CD14-positive monocyte (primary cell): ENCODE results near the gene PAPPA. TPM values are rescaled to one million over a fixed set of nuclear protein-coding genes. Genes with fewer than 3 reads are reported as not detected.

Experiments
- DNase-seq, 3 donors: peaks; one replicate each; pipeline ENCODE4 v3.0.0-alpha.2; 2011 to 2022
- H2AFZ ChIP-seq: 2 replicates; pipeline ENCODE4 v1.6.0; 2012; ENCODE audit warnings: mild to moderate bottlenecking, low read depth, low read length, inconsistent platforms; ENCODE audit not compliant: insufficient read depth, poor library complexity, severe bottlenecking
- H3K27ac ChIP-seq, 2 donors: 1 replicate in 1 of 2; 2 replicates in 1 of 2; pipeline ENCODE4 v1.5.1; 2012 to 2013; ENCODE audit warnings: low read length in 2 of 2, control low read depth in 1 of 2, inconsistent platforms in 1 of 2, low read depth in 1 of 2, mild to moderate bottlenecking in 1 of 2
- H3K27me3 ChIP-seq, 2 donors: one replicate each; pipeline versions ENCODE4 v1.6.0 to v1.6.1; 2011 to 2013; ENCODE audit warnings: low read length in 2 of 2; ENCODE audit not compliant: control insufficient read depth in 2 of 2, insufficient read depth in 2 of 2
- H3K36me3 ChIP-seq, 2 donors: replicated peaks in 1 of 2; 1 replicate in 1 of 2; 2 replicates in 1 of 2; pipeline versions ENCODE4 v1.5.1 to v1.6.1; 2012 to 2013; ENCODE audit warnings: low read length in 2 of 2, control low read depth in 1 of 2, inconsistent platforms in 1 of 2, mild to moderate bottlenecking in 1 of 2; ENCODE audit not compliant: insufficient read depth in 2 of 2, control insufficient read depth in 1 of 2
- H3K4me1 ChIP-seq, 2 donors: 1 replicate in 1 of 2; 2 replicates in 1 of 2; pipeline versions ENCODE4 v1.5.1 to v1.6.1; 2012 to 2013; ENCODE audit warnings: low read length in 2 of 2, control low read depth in 1 of 2, inconsistent platforms in 1 of 2, mild to moderate bottlenecking in 1 of 2, moderate library complexity in 1 of 2; ENCODE audit not compliant: insufficient read depth in 2 of 2, control insufficient read depth in 1 of 2
- H3K4me2 ChIP-seq: replicated peaks from 2 replicates; pipeline ENCODE3; 2012; ENCODE audit warnings: low read length, moderate library complexity, mild to moderate bottlenecking; ENCODE audit not compliant: poor library complexity, severe bottlenecking; ENCODE audit errors: extremely low read depth
- H3K4me3 ChIP-seq, 3 experiments: fragments of 200-600 bp in 1 of 3; sonication (generic) in 1 of 3; replicated peaks in 1 of 3; 1 replicate in 2 of 3; 2 replicates in 1 of 3; pipeline ENCODE4 v1.5.1; 2011 to 2013; ENCODE audit warnings: low read length in 3 of 3, mild to moderate bottlenecking in 3 of 3, control low read depth in 2 of 3, low read depth in 2 of 3, inconsistent platforms in 1 of 3, moderate library complexity in 1 of 3
- H3K79me2 ChIP-seq: 2 replicates; pipeline ENCODE4 v1.6.0; 2012; ENCODE audit warnings: mild to moderate bottlenecking, control low read depth, inconsistent platforms, low read length, moderate library complexity; ENCODE audit not compliant: insufficient read depth
- H3K9ac ChIP-seq: 2 replicates; pipeline ENCODE4 v1.6.0; 2017; ENCODE audit warnings: low read length, mild to moderate bottlenecking; ENCODE audit not compliant: insufficient read depth, poor library complexity, severe bottlenecking
- H3K9me3 ChIP-seq, 2 donors: replicated peaks in 1 of 2; 1 replicate in 1 of 2; 2 replicates in 1 of 2; pipeline versions ENCODE4 v1.5.1 to v1.6.1; 2012 to 2013; ENCODE audit warnings: low read length in 2 of 2, control low read depth in 1 of 2; ENCODE audit not compliant: control insufficient read depth in 1 of 2, insufficient read depth in 1 of 2
- H4K20me1 ChIP-seq: 2 replicates; pipeline ENCODE4 v1.6.0; 2012; ENCODE audit warnings: mild to moderate bottlenecking, low read length, control low read depth, moderate library complexity; ENCODE audit not compliant: insufficient read depth
- H3K27ac Mint-ChIP-seq, 7 donors: one replicate each; pipeline ENCODE4 v1.8.0; 2020; ENCODE audit warnings: mild to moderate bottlenecking in 7 of 7, mixed read lengths in 7 of 7, moderate library complexity in 6 of 7, inconsistent platforms in 2 of 7
- H3K27me3 Mint-ChIP-seq, 3 donors: one replicate each; pipeline ENCODE4 v1.8.0; 2021 to 2022; ENCODE audit warnings: low read depth in 3 of 3, mild to moderate bottlenecking in 3 of 3, mixed read lengths in 3 of 3, moderate library complexity in 3 of 3, inconsistent platforms in 1 of 3
- H3K36me3 Mint-ChIP-seq, 2 donors: one replicate each; pipeline ENCODE4 v1.8.0; 2020; ENCODE audit warnings: mixed read lengths in 2 of 2, inconsistent platforms in 1 of 2, mild to moderate bottlenecking in 1 of 2
- H3K4me1 Mint-ChIP-seq: one replicate; pipeline ENCODE4 v1.8.0; 2020; ENCODE audit warnings: mild to moderate bottlenecking, mixed read lengths
- H3K4me3 Mint-ChIP-seq, 2 donors: one replicate each; pipeline ENCODE4 v1.8.0; 2020; ENCODE audit warnings: mild to moderate bottlenecking in 2 of 2, mixed read lengths in 2 of 2, moderate library complexity in 1 of 2
- H3K9me3 Mint-ChIP-seq, 7 donors: one replicate each; pipeline ENCODE4 v1.8.0; 2020 to 2022; ENCODE audit warnings: mixed read lengths in 7 of 7, mild to moderate bottlenecking in 6 of 7, moderate library complexity in 6 of 7, inconsistent platforms in 2 of 7
- CTCF ChIP-seq: fragments of 200-600 bp; IDR thresholded peaks from one replicate; pipeline ENCODE4 v1.8.0; 2022; ENCODE audit warnings: antibody characterized with exemption, mild to moderate bottlenecking
- WGBS: methylation state at CpG from one replicate; pipeline ENCODE4 v1.1.5; 2013; ENCODE audit warnings: missing lambda C conversion rate; ENCODE audit not compliant: insufficient coverage; 5-methylcytosine and 5-hydroxymethylcytosine counted together
- intact Hi-C, 2 donors: fragments of 100-400 bp; cut with micrococcal nuclease; formaldehyde crosslinking; loops; one replicate each; pipeline versions ENCODE4 v1.15.0 to v1.15.1; 2023
- polyA plus RNA-seq, 3 donors: library from polyadenylated mRNA; depleted of rRNA in 1 of 3; unstranded in 2 of 3; stranded (reverse) in 1 of 3; fragments of 300-500 nt in 2 of 3; fragments of >200 nt in 1 of 3; fragmentation: Illumina TruSeq in 2 of 3; gene quantifications; 1 replicate in 2 of 3; 2 replicates in 1 of 3; pipeline ENCODE4 v1.2.3, GENCODE V29; 2012 to 2021

The PAPPA gene
- polyA plus RNA-seq, 3 donors: not detected

GRCh38 chr9:116393198-116393597 is 239.6 kb downstream of the PAPPA start:
- 60% methylated on average over 1 of the region's 1 CpG for WGBS
- Mint-ChIP-seq H3K9me3 (peaks cover 0 to 5% (median 0%) of the 10 kb centered on the region in 7 donors), H3K27ac (no peak overlapping the region), H3K4me1 (peaks cover 1% of the 10 kb centered on the region), H3K27me3 (peaks cover 0 to 2% (median 0%) of the 10 kb centered on the region in 3 donors), H3K4me3 (no peak overlapping the region), H3K36me3 (no peaks in the 10 kb centered on the region)
- no peaks in the 10 kb centered on the region for H3K36me3 ChIP-seq
- H3K4me1 ChIP-seq: no peaks in the 10 kb centered on the region
- H3K9me3 ChIP-seq: no peaks in the 10 kb centered on the region
- DNase-seq: no peak
- H3K27me3 ChIP-seq: no peaks in the 10 kb centered on the region
- no peak overlapping the region for H3K27ac ChIP-seq
- no peak overlapping the region for H2AFZ ChIP-seq
- H3K4me3 ChIP-seq: no peak overlapping the region
- H3K4me2 ChIP-seq: no peak overlapping the region
- intact Hi-C loops: no loop called here
- no peaks in the 10 kb centered on the region for H3K79me2 ChIP-seq
- TF ChIP-seq CTCF: no peak
- no peaks in the 10 kb centered on the region for H4K20me1 ChIP-seq
- no peak overlapping the region for H3K9ac ChIP-seq

- no peaks in the 10 kb centered on the region for H3K79me2 ChIP-seq
- Mint-ChIP-seq H3K27me3 (peaks cover 0 to 2% (median 0%) of the 10 kb centered on the region in 3 donors), H3K36me3 (no peaks in the 10 kb centered on the region), H3K27ac (no peak overlapping the region), H3K4me1 (peaks cover 1% of the 10 kb centered on the region), H3K4me3 (no peak overlapping the region), H3K9me3 (peaks cover 0 to 5% (median 0%) of the 10 kb centered on the region in 7 donors)
- intact Hi-C loops: no loop called here
- no peaks in the 10 kb centered on the region for H3K9me3 ChIP-seq
- 96% methylated on average over 5 of the region's 6 CpGs for WGBS
- H3K4me1 ChIP-seq: no peaks in the 10 kb centered on the region
- no peak for DNase-seq
- no peak overlapping the region for H2AFZ ChIP-seq
- no peak overlapping the region for H3K9ac ChIP-seq
- no peaks in the 10 kb centered on the region for H4K20me1 ChIP-seq
- H3K27me3 ChIP-seq: no peaks in the 10 kb centered on the region
- H3K4me2 ChIP-seq: no peak overlapping the region
- no peak overlapping the region for H3K27ac ChIP-seq
- no peaks in the 10 kb centered on the region for H3K36me3 ChIP-seq
- H3K4me3 ChIP-seq: no peak overlapping the region
- no peak for TF ChIP-seq CTCF
Measured at GRCh38 chr9:116394070-116394469, 240.5 kb downstream of the PAPPA start.
